ENCODE data around the gene CYP1A2. TPM values are rescaled to one million over a fixed set of nuclear protein-coding genes. Genes with fewer than 3 reads are reported as not detected.
A peak's percentile ranks its signal among the peaks of the same experiment; 100 is the strongest.

The CYP1A2 gene
- total and polyA plus RNA-seq, 2 of the 13 experiments (the other 11 are each of a cell fraction or from before 2014, with no cell fraction given) = 0.07 TPM; not detected in 1

DNA sequence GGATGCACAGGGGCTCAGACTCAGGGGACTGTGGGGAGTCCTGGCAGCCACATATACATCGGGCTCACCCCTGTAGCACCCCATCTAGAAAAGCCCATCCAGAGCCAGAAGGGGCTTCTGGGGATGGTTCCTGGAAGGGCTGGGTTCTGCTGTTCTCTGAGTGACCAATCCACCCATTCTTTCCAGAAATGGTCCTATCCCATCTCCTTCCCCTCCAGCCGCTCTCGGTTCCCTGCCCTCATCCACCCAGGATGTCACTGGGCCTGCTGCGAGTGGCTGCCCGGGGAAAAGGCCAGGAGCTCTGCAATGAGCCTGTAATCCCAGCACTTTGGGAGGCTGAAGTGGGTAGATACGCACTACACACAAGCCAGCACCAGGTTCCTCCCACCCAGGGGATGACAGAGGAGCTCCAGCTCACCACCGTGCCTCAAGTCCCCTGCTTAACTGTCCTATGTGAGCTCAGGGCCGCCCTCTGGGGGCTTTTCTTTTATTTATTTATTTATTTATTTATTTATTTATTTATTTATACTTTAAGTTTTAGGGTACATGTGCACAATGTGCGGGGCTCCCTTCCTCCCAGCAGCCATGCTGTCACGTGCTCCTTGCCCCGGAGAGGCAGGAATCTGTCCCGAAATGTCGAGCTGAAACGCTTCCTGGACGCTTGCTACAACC is 19.6 kb downstream of the CYP1A2 start:
- in situ Hi-C loops (cut with HindIII; ENCODE audit: extremely low pct_ligation_motif_present, low pct_unique_long_range_greater_than_20kb) (loop anchor here (5.0 kb wide), 2 partner anchors 131 to 396 kb away; no protein-coding TSS in a partner anchor), intact Hi-C loops (cut with micrococcal nuclease; ENCODE audit: unreplicated experiment) (loop anchor here (10.0 kb wide), 1 partner anchor 63 kb away; no protein-coding TSS in a partner anchor)
- Histone ChIP-seq H3K27ac (ENCODE audit: extremely low read length, insufficient read depth, low read length) (no peak overlapping the region), H3K36me3 (replicated peaks in 1 of 2; ENCODE audit: control insufficient read depth in 1 of 2, insufficient read depth in 2 of 2, low read length in 2 of 2) (no peaks in the 10 kb centered on the region), H2AFZ (ENCODE audit: low read length) (no peak overlapping the region), H3K4me2 (ENCODE audit: low read depth, low read length) (peak overlapping the region; percentile 87), H3K4me3 (replicated peaks in 1 of 3; ENCODE audit: insufficient read depth in 1 of 3, low read depth in 2 of 3, low read length in 3 of 3) (peak overlapping the region; percentile 27 to 58 (median 44); a peak in 5 of 6 replicates), H3K27me3 (ENCODE audit: control insufficient read depth in 1 of 2, insufficient read depth in 2 of 2, low read length in 2 of 2) (no peaks in the 10 kb centered on the region), H4K20me1 (ENCODE audit: insufficient read depth, low read length) (no peaks in the 10 kb centered on the region), H3K4me1 (ENCODE audit: insufficient read depth, low read length) (peaks cover 29% of the 10 kb centered on the region), H3K9me3 (ENCODE audit: low read length) (no peaks in the 10 kb centered on the region), H3K79me2 (ENCODE audit: insufficient read depth, low read length) (no peaks in the 10 kb centered on the region), H3K9ac (ENCODE audit: insufficient read depth, low read depth, low read length) (no peak overlapping the region)
- TF ChIP-seq, protein P1, sequence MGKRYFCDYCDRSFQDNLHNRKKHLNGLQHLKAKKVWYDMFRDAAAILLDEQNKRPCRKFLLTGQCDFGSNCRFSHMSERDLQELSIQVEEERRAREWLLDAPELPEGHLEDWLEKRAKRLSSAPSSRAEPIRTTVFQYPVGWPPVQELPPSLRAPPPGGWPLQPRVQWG (CRISPR knock-in tag; IDR thresholded peaks at IDR 0.05; ENCODE audit: borderline replicate concordance, low read depth) = no peak
- TF ChIP-seq ZNF260 (CRISPR knock-in tag; IDR thresholded peaks at IDR 0.05; ENCODE audit: borderline replicate concordance, low read depth) (no peak), ATF7 (IDR thresholded peaks at IDR 0.05) (no peak), ATF7 (CRISPR knock-in tag; IDR thresholded peaks at IDR 0.05) (no peak), AGO2 (optimal IDR thresholded peaks at IDR 0.05; ENCODE audit: low read depth, low read length) (no peak), TSC22D2 (CRISPR knock-in tag; IDR thresholded peaks at IDR 0.05; ENCODE audit: borderline replicate concordance) (no peak), RNF2 (conservative IDR thresholded peaks at IDR 0.05; ENCODE audit: low read depth) (no peak)
- TF ChIP-seq, protein P2, sequence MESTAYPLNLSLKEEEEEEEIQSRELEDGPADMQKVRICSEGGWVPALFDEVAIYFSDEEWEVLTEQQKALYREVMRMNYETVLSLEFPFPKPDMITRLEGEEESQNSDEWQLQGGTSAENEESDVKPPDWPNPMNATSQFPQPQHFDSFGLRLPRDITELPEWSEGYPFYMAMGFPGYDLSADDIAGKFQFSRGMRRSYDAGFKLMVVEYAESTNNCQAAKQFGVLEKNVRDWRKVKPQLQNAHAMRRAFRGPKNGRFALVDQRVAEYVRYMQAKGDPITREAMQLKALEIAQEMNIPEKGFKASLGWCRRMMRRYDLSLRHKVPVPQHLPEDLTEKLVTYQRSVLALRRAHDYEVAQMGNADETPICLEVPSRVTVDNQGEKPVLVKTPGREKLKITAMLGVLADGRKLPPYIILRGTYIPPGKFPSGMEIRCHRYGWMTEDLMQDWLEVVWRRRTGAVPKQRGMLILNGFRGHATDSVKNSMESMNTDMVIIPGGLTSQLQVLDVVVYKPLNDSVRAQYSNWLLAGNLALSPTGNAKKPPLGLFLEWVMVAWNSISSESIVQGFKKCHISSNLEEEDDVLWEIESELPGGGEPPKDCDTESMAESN (CRISPR knock-in tag; conservative IDR thresholded peaks at IDR 0.05) = no peak
- ChIA-PET POLR2A (interaction anchor here (0.6 to 2.3 kb wide), 8 partner anchors 8 to 137 kb away, joined by 4 to 13 read pairs (median 7); partner anchors contain the start of gene CYP1A1), CTCF (ENCODE audit: low intra/inter-chr PET ratio, low total read pairs) (interaction anchor here (0.8 to 5.8 kb wide), 7 partner anchors 32 to 150 kb away, joined by 3 to 59 read pairs (median 7); no protein-coding TSS in a partner anchor)
- DNase-seq (ENCODE audit: low spot score) (no peak), ATAC-seq (no peak), FAIRE-seq (no peak)
- WGBS (ENCODE audit: low lambda C conversion rate) = 38% methylated on average over 14 of the region's 15 CpGs
- BruUV-seq (replicated peaks) = no TSS peak
